ENCODE results near the gene HOXC6. TPM values are rescaled to one million over a fixed set of nuclear protein-coding genes. Genes with fewer than 3 reads are reported as not detected.

Gene HOXC6
- total and polyA plus RNA-seq, 2 of the 13 experiments (the other 11 are each of a cell fraction or from before 2014, with no cell fraction given), result not detected

DNA sequence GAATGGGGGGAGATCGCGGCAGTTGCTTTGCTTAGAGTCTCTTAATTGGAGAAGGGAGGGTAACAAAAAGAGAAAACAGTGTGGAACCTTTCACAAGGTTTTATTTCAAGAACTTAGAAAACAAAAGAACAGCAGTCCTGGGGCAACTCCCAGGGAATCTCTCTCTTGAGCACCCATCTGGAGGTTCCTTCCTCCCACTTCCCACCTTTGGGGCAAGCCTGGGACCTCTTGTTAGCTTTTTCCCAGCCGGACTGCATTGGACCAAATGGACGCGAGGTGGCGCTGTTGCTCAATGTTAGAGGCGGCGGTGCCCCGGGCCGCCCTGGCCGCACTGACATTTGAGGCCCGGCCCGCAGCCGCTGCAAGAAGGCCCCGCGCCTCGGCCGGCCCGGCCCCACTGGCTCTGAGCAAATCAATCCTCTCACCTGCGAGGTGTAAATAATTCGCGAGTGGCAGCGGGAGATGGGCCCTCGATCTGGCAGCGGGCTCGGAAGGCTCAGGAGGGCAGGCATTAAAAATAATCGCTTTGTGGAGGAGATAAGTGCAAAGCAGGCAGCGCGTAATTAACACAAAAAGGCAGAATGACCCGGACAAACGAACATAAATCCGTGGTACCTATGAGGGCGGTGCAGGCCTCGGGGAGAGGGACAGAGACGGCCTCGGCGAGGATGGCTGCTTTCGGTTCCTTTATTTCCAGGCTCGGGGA is 22.2 kb upstream of the HOXC6 start (continued):
- TF ChIP-seq, protein P1, sequence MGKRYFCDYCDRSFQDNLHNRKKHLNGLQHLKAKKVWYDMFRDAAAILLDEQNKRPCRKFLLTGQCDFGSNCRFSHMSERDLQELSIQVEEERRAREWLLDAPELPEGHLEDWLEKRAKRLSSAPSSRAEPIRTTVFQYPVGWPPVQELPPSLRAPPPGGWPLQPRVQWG (CRISPR knock-in tag; IDR thresholded peaks at IDR 0.05; ENCODE audit: borderline replicate concordance, low read depth), result no peak
- TF ChIP-seq, protein P2, sequence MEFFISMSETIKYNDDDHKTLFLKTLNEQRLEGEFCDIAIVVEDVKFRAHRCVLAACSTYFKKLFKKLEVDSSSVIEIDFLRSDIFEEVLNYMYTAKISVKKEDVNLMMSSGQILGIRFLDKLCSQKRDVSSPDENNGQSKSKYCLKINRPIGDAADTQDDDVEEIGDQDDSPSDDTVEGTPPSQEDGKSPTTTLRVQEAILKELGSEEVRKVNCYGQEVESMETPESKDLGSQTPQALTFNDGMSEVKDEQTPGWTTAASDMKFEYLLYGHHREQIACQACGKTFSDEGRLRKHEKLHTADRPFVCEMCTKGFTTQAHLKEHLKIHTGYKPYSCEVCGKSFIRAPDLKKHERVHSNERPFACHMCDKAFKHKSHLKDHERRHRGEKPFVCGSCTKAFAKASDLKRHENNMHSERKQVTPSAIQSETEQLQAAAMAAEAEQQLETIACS (CRISPR knock-in tag; IDR thresholded peaks at IDR 0.05), result no peak
- TF ChIP-seq ZNF17 (CRISPR knock-in tag; IDR thresholded peaks at IDR 0.05) (no peak), HDAC1 (CRISPR knock-in tag; IDR thresholded peaks at IDR 0.05) (no peak), ZSCAN20 (CRISPR knock-in tag; IDR thresholded peaks at IDR 0.05; ENCODE audit: borderline replicate concordance) (no peak), MATR3 (CRISPR knock-in tag; IDR thresholded peaks at IDR 0.05) (no peak), EEA1 (CRISPR knock-in tag; IDR thresholded peaks at IDR 0.05; ENCODE audit: borderline replicate concordance) (no peak), FOXM1 (CRISPR knock-in tag; IDR thresholded peaks at IDR 0.05) (no peak), SP140L (CRISPR knock-in tag; IDR thresholded peaks at IDR 0.05; ENCODE audit: borderline replicate concordance) (no peak), STAG1 (CRISPR knock-in tag; IDR thresholded peaks at IDR 0.05) (peak; percentile 97), CBX2 (IDR thresholded peaks at IDR 0.05; ENCODE audit: low read depth, low read length) (peak; percentile 95; the same call in 1 of the 2 replicates), CBX2 (CRISPR knock-in tag; IDR thresholded peaks at IDR 0.05; ENCODE audit: low read depth) (peak; percentile 96), FLYWCH1 (CRISPR knock-in tag; IDR thresholded peaks at IDR 0.05) (no peak), TBL1XR1 (IDR thresholded peaks at IDR 0.05; ENCODE audit: borderline replicate concordance, low read length, partially characterized antibody) (no peak), ZFY (CRISPR knock-in tag; IDR thresholded peaks at IDR 0.05) (peak; percentile 68)
- TF ChIP-seq, protein P3, sequence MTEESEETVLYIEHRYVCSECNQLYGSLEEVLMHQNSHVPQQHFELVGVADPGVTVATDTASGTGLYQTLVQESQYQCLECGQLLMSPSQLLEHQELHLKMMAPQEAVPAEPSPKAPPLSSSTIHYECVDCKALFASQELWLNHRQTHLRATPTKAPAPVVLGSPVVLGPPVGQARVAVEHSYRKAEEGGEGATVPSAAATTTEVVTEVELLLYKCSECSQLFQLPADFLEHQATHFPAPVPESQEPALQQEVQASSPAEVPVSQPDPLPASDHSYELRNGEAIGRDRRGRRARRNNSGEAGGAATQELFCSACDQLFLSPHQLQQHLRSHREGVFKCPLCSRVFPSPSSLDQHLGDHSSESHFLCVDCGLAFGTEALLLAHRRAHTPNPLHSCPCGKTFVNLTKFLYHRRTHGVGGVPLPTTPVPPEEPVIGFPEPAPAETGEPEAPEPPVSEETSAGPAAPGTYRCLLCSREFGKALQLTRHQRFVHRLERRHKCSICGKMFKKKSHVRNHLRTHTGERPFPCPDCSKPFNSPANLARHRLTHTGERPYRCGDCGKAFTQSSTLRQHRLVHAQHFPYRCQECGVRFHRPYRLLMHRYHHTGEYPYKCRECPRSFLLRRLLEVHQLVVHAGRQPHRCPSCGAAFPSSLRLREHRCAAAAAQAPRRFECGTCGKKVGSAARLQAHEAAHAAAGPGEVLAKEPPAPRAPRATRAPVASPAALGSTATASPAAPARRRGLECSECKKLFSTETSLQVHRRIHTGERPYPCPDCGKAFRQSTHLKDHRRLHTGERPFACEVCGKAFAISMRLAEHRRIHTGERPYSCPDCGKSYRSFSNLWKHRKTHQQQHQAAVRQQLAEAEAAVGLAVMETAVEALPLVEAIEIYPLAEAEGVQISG (CRISPR knock-in tag; IDR thresholded peaks at IDR 0.05), result 0 out of 2 replicates have a peak, but pooled peaks have one; percentile 35
- TF ChIP-seq, protein P4, sequence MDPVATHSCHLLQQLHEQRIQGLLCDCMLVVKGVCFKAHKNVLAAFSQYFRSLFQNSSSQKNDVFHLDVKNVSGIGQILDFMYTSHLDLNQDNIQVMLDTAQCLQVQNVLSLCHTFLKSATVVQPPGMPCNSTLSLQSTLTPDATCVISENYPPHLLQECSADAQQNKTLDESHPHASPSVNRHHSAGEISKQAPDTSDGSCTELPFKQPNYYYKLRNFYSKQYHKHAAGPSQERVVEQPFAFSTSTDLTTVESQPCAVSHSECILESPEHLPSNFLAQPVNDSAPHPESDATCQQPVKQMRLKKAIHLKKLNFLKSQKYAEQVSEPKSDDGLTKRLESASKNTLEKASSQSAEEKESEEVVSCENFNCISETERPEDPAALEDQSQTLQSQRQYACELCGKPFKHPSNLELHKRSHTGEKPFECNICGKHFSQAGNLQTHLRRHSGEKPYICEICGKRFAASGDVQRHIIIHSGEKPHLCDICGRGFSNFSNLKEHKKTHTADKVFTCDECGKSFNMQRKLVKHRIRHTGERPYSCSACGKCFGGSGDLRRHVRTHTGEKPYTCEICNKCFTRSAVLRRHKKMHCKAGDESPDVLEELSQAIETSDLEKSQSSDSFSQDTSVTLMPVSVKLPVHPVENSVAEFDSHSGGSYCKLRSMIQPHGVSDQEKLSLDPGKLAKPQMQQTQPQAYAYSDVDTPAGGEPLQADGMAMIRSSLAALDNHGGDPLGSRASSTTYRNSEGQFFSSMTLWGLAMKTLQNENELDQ (CRISPR knock-in tag; IDR thresholded peaks at IDR 0.05; ENCODE audit: borderline replicate concordance), result no peak
- TF ChIP-seq, protein P5, sequence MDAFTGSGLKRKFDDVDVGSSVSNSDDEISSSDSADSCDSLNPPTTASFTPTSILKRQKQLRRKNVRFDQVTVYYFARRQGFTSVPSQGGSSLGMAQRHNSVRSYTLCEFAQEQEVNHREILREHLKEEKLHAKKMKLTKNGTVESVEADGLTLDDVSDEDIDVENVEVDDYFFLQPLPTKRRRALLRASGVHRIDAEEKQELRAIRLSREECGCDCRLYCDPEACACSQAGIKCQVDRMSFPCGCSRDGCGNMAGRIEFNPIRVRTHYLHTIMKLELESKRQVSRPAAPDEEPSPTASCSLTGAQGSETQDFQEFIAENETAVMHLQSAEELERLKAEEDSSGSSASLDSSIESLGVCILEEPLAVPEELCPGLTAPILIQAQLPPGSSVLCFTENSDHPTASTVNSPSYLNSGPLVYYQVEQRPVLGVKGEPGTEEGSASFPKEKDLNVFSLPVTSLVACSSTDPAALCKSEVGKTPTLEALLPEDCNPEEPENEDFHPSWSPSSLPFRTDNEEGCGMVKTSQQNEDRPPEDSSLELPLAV (CRISPR knock-in tag; conservative IDR thresholded peaks at IDR 0.05; ENCODE audit: low read depth), result no peak

All from HepG2 (cell line).